SIG-M5 treated with dmso at 0.1 percent for 504 hours (cell line): ENCODE results near the gene RNF150.
"Not testable (repeated sequence)": the region's sequence is repeated elsewhere in the genome, so short reads cannot be mapped to it uniquely, and the experiment has no call there.

Experiments
- DNase-seq: peaks from one replicate; lab custom pipeline; 2025; ENCODE audit not compliant: unreplicated experiment; lab: John Stamatoyannopoulos, UW

Gene RNF150

GRCh38 chr4:140837736-140838135, 295.5 kb downstream of the RNF150 start:
- DNase-seq: no peak

- DNase-seq: no peak
Measured at GRCh38 chr4:140834839-140835495, 298.3 kb downstream of the RNF150 start.

- no peak for DNase-seq
Measured at GRCh38 chr4:140833280-140833679, 300.0 kb downstream of the RNF150 start.

GRCh38 chr4:140829825-140830224, 303.4 kb downstream of the RNF150 start:
- DNase-seq: no peak

GRCh38 chr4:140826701-140827027, 306.6 kb downstream of the RNF150 start:
- no peak for DNase-seq

DNA sequence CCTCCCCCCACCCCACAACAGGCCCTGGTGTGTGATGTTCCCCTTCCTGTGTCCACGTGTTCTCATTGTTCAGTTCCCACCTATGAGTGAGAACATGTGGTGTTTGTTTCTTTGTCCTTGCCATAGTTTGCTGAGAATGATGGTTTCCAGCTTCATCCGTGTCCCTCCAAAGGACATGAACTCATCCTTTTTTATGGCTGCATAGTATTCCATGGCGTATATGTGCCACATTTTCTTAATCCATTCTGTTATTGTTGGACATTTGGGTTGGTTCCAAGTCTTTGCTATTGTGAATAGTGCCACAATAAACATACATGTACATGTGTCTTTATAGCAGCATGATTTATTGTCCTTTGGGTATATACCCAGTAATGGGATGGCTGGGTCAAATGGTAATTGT, 312.7 kb downstream of the RNF150 start:
- DNase-seq: not testable (repeated sequence)

GRCh38 chr4:140819610-140820009, 313.7 kb downstream of the RNF150 start:
- no peak for DNase-seq

GRCh38 chr4:140818433-140818832, 314.8 kb downstream of the RNF150 start:
- DNase-seq: no peak

DNA sequence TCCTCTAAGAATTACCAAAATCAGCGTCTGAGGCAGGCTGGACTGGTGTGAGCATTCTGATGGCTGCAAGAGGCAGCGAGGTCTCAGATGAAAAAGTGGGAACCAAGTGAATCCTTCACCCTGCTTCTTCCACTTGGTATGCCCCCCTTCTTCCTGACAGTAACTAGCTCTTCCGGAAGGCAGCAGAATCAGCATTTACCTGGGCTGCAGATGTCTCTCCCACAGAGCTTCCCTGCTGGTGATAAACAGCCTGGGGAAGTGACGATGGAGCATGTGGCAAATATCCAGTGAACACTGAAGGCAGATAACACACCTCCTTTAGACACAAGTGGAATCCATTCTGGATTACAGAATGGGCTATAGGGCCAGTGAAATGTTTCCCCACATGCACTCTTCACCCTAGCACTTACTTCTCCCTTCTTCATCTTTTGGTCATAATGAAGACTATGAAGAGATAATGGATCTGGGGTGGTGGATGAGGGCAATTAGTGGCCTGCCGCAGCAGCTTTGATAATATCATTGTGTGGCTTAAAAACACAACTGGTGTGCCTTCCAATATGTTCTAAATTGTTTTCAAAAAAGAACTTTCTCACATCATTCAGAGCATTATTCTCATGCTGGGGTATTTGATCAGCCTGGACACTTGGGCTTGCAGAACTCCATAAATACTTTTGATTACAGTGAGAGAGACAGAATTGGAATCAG, 316.3 kb downstream of the RNF150 start:
- no peak for DNase-seq

DNA sequence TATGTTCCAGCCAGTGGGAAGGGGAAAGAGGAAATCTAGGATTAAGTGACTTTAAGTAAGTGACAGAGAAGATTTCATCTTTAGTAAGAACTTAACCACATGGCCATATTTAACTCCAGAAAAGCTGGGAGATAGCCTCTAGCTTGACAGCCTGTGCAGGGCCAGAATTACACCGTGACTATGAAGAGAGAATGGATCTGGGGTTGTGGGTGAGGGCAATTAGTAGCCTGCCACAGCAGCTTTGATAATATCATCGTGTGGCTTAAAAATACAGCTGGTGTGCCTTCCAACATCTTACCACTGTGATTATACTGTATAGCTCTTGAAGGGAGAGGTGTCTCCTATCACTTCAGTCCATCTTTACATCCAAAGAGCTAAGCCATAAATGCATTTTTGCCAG, 319.5 kb downstream of the RNF150 start:
- no peak for DNase-seq

GRCh38 chr4:140812916-140813315, 320.4 kb downstream of the RNF150 start:
- DNase-seq: no peak

DNA sequence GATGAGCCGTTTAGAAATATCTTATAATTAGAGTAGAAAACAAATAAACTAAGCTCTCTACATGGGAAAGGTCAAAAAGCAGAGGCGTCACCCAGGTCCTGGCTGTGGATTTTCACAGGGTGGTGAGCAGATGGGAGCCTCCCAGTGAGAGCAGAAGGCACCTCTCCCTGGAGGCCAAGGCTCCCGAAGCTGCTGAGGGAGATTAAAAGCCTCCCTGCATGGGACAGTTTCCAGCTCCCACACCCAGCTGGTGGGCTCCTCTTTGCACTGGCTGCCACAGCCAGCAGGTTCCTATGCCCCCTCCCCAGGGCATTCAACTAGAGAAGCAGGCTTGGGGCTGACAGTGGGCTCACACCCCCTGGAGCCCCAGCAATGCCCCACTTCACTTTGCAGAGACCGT, 321.8 kb downstream of the RNF150 start:
- DNase-seq: no peak

DNA sequence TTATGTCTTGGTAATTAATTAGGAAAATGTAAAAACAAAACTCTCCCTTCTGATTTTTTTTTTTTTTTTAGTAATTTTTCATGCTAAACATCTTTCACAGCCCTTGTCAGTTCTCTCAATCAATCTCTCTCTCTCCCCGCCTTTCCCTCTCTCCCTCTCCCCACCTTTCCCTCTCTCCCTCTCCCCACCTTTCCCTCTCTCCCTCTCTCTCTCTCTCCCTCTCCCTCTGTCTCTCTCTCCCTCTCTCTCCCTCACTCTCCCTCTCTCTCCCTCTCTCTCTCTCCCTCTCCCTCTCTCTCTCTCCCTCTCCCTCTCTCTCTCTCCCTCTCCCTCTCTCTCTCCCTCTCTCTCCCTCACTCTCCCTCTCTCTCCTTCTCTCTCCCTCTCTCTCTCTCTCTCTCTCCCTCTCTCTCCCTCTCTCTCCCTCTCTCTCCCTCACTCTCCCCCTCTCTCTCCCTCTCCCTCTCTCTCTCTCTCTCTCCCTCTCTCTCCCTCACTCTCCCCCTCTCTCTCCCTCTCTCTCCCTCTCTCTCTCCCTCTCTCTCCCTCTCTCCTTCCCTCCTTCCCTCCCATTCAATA, 322.6 kb downstream of the RNF150 start:
- DNase-seq: not testable (repeated sequence)
